K562 (cell line): Measurements from ENCODE around the gene CCNY. TPM values are rescaled to one million over a fixed set of nuclear protein-coding genes. Genes with fewer than 3 reads are reported as not detected.

Source experiments
- ATAC-seq: fragments of 200-7000 bp; cut with Tn5 transposase; 3 replicates; pipeline ENCODE4 v1.9.1; 2020; ENCODE audit warnings: moderate library complexity
- BruUV-seq: library from RNA; stranded (reverse); fragments of 400-500 nt; replicated peaks from 2 replicates; lab custom pipeline; 2021; lab: Mats Ljungman, UMichigan
- CTCF ChIA-PET: fragments of 300-600 bp; formaldehyde crosslinking; extraction: SDS; loops from one replicate; lab custom pipeline; 2021; ENCODE audit warnings: low intra/inter-chr PET ratio; lab: Yijun Ruan, JAX
- POLR2A ChIA-PET: fragments of 300-600, 350-650 bp; sonication (Branson Sonifier 250); formaldehyde crosslinking; extraction: SDS; loops from one replicate; lab custom pipeline; 2021; ENCODE audit warnings: antibody characterized with exemption, inconsistent platforms; lab: Yijun Ruan, JAX
- DNase-seq, 4 experiments: peaks; one replicate each; pipeline versions ENCODE4 v3.0.0 to v3.0.0-alpha.2; 2011 to 2018; ENCODE audit warnings: low spot score in 3 of 4, mixed read lengths in 3 of 4; ENCODE audit errors: extremely low read depth in 1 of 4
- FAIRE-seq: peaks from 2 replicates; lab custom pipeline; 2011; peaks lifted over from hg19 to GRCh38; lab: Jason Lieb, UNC
- H2AFZ ChIP-seq: 2 replicates; pipeline ENCODE4 v1.6.0; 2011; ENCODE audit warnings: low read depth, low read length, control low read depth, inconsistent platforms
- H3K27ac ChIP-seq: fragments of 200-600 bp; 3 replicates; pipeline ENCODE4 v1.8.0; 2011; ENCODE audit warnings: low read depth, mild to moderate bottlenecking, control low read depth, inconsistent platforms, low read length, moderate library complexity, mixed read lengths; ENCODE audit errors: extremely low read depth
- H3K27me3 ChIP-seq, 2 experiments: fragments of 300-600 bp in 1 of 2; 2 replicates in 1 of 2; 3 replicates in 1 of 2; pipeline versions ENCODE4 v1.6.0 to v1.8.0; 2011; ENCODE audit warnings: inconsistent platforms in 2 of 2, low read length in 2 of 2, mild to moderate bottlenecking in 1 of 2, mixed read lengths in 1 of 2, moderate library complexity in 1 of 2; ENCODE audit not compliant: control insufficient read depth in 2 of 2, insufficient read depth in 2 of 2
- H3K36me3 ChIP-seq: fragments of 300-600 bp; 3 replicates; pipeline ENCODE4 v1.8.0; 2011; ENCODE audit warnings: mild to moderate bottlenecking, low read length, inconsistent platforms; ENCODE audit not compliant: control insufficient read depth, insufficient read depth
- H3K4me1 ChIP-seq, 2 experiments: fragments of 200-600 bp in 1 of 2; replicated peaks in 1 of 2; 2 replicates in 1 of 2; 3 replicates in 1 of 2; pipeline versions ENCODE4 v1.5.1 to v1.8.0; 2011; ENCODE audit warnings: inconsistent platforms in 2 of 2, low read length in 2 of 2, mild to moderate bottlenecking in 1 of 2, mixed read lengths in 1 of 2, moderate library complexity in 1 of 2; ENCODE audit not compliant: control insufficient read depth in 2 of 2, insufficient read depth in 2 of 2
- H3K4me2 ChIP-seq: 2 replicates; pipeline ENCODE4 v1.6.1; 2011; ENCODE audit warnings: low read length, control low read depth, inconsistent platforms, mixed read lengths; ENCODE audit not compliant: insufficient read depth
- H3K4me3 ChIP-seq: fragments of 200-600 bp; sonication (generic), shearing (Covaris generic); 2 replicates; pipeline ENCODE4 v1.5.1; 2016; ENCODE audit warnings: control low read depth, inconsistent platforms
- H3K79me2 ChIP-seq: fragments of 200-600 bp; 3 replicates; pipeline ENCODE4 v1.8.0; 2011; ENCODE audit warnings: low read length, inconsistent platforms; ENCODE audit not compliant: control insufficient read depth, insufficient read depth
- H3K9ac ChIP-seq, 2 experiments: 2 replicates each; pipeline versions ENCODE4 v1.6.0 to v1.6.1; 2011; ENCODE audit warnings: low read depth in 2 of 2, low read length in 2 of 2, control low read depth in 1 of 2, inconsistent platforms in 1 of 2, mild to moderate bottlenecking in 1 of 2, mixed read lengths in 1 of 2; ENCODE audit not compliant: insufficient read depth in 1 of 2
- H3K9me1 ChIP-seq: one replicate; pipeline ENCODE4 v1.6.0; 2011; ENCODE audit warnings: inconsistent platforms, mild to moderate bottlenecking, low read length, moderate library complexity; ENCODE audit not compliant: control insufficient read depth, insufficient read depth
- H3K9me3 ChIP-seq: replicated peaks from 2 replicates; pipeline ENCODE4 v1.5.1; 2011; ENCODE audit warnings: low read depth, low read length, inconsistent platforms; ENCODE audit not compliant: control insufficient read depth, insufficient read depth
- H4K20me1 ChIP-seq: replicated peaks from 2 replicates; pipeline ENCODE4 v1.6.1; 2011; ENCODE audit warnings: low read length, inconsistent platforms, mixed read lengths; ENCODE audit not compliant: control insufficient read depth, insufficient read depth
- GATAD2A ChIP-seq: fragments of 450-650 bp; IDR thresholded peaks from 2 replicates; pipeline ENCODE4 v1.6.1; 2017
- HCFC1 ChIP-seq: IDR thresholded peaks from 2 replicates; pipeline ENCODE4 v1.6.1; 2012; ENCODE audit warnings: low read depth, low read length, improper control_type of control experiment
- HDAC2 ChIP-seq: fragments of 450-650 bp; IDR thresholded peaks from 2 replicates; pipeline ENCODE4 v1.6.1; 2016; ENCODE audit warnings: mild to moderate bottlenecking
- NELFE ChIP-seq: IDR thresholded peaks from 2 replicates; pipeline ENCODE4 v1.6.1; 2011; ENCODE audit warnings: mild to moderate bottlenecking; ENCODE audit not compliant: insufficient read depth, insufficient read length
- PHB ChIP-seq: fragments of 250-450 bp; sonication (Bioruptor Pico); IDR thresholded peaks from 2 replicates; pipeline ENCODE4 v1.5.0; 2021
- SMARCA4 ChIP-seq: fragments of 450-650 bp; IDR thresholded peaks from 2 replicates; pipeline ENCODE4 v1.6.1; 2016
- SNAPC5 ChIP-seq: fragments of 250-450 bp; sonication (Bioruptor Pico); IDR thresholded peaks from 2 replicates; pipeline ENCODE4 v1.8.0; 2021; ENCODE audit warnings: moderate library complexity, mild to moderate bottlenecking, inconsistent platforms
- SNIP1 ChIP-seq: fragments of 450-650 bp; IDR thresholded peaks from 2 replicates; pipeline ENCODE4 v1.7.1; 2017; ENCODE audit warnings: low read depth, mild to moderate bottlenecking
- SOX6 ChIP-seq: fragments of 450-650 bp; IDR thresholded peaks from 2 replicates; pipeline ENCODE4 v1.6.1; 2014; ENCODE audit warnings: mild to moderate bottlenecking
- SP1 ChIP-seq: sonication (generic); formaldehyde crosslinking; IDR thresholded peaks from 2 replicates; pipeline ENCODE4 v1.8.1; 2022; ENCODE audit warnings: mild to moderate bottlenecking, missing genetic modification reagents
- TCF7L2 ChIP-seq: fragments of 150-350 bp; IDR thresholded peaks from 2 replicates; pipeline ENCODE4 v1.6.1; 2016; ENCODE audit warnings: low read depth, mild to moderate bottlenecking, low read length, moderate library complexity
- TFAM ChIP-seq: fragments of 250-450 bp; sonication (Bioruptor Pico); conservative IDR thresholded peaks from 2 replicates; pipeline ENCODE4 v1.5.0; 2021; ENCODE audit warnings: mild to moderate bottlenecking, moderate library complexity
- ZKSCAN3 ChIP-seq: fragments of 250-450 bp; sonication (Bioruptor Pico); IDR thresholded peaks from 2 replicates; pipeline ENCODE4 v1.4.0; 2020
- ZNF140 ChIP-seq: fragments of 250-450 bp; sonication (Bioruptor Pico); IDR thresholded peaks from 2 replicates; pipeline ENCODE4 v1.8.0; 2021; ENCODE audit warnings: moderate library complexity, mild to moderate bottlenecking, inconsistent platforms
- ZNF561 ChIP-seq: fragments of 450-650 bp; formaldehyde crosslinking; conservative IDR thresholded peaks from 2 replicates; pipeline ENCODE4 v1.4.0; 2020; ENCODE audit warnings: mild to moderate bottlenecking, moderate library complexity
- ZNF778 ChIP-seq: fragments of 450-650 bp; formaldehyde crosslinking; IDR thresholded peaks from 2 replicates; pipeline ENCODE4 v1.4.0; 2020; ENCODE audit warnings: mild to moderate bottlenecking, moderate library complexity
- ZNF830 ChIP-seq: fragments of 250-450 bp; sonication (Bioruptor Pico); IDR thresholded peaks from 2 replicates; pipeline ENCODE4 v1.5.0; 2021; ENCODE audit warnings: mild to moderate bottlenecking
- WGBS: fragments of 100-300 bp; shearing (Covaris generic); methylation state at CpG from one replicate; pipeline ENCODE4 v1.1.6; 2016; ENCODE audit warnings: low coverage, mixed read lengths; ENCODE audit not compliant: insufficient coverage; ENCODE audit errors: missing lambda C conversion rate; 5-methylcytosine and 5-hydroxymethylcytosine counted together
- in situ Hi-C: fragments of 300-500 bp; cut with MboI; formaldehyde crosslinking; loops from 4 replicates; pipeline ENCODE4 v1.15.0; 2018; ENCODE audit warnings: inconsistent platforms, mixed read lengths
- intact Hi-C: fragments of 100-400 bp; cut with micrococcal nuclease; formaldehyde crosslinking; loops from 2 replicates; pipeline ENCODE4 v1.14.2; 2022
- polyA plus RNA-seq, 8 experiments: library from polyadenylated mRNA; depleted of rRNA in 4 of 8; stranded (reverse) in 5 of 8; unstranded in 3 of 8; fragments of >200 nt; fragmentation: Nextera tagmentation in 2 of 8; fragmentation: Illumina TruSeq in 1 of 8; extraction: Ambion mirVana in 2 of 8; extraction: Trizol in 1 of 8; gene quantifications; 2 replicates each; pipeline versions ENCODE4 v1.2.1 to v1.2.3, GENCODE V29; 2011 to 2014; ENCODE audit warnings: inconsistent platforms in 1 of 8, missing spikeins in 1 of 8
- total RNA-seq, 7 experiments: library from RNA; depleted of rRNA in 6 of 7; stranded (reverse); fragments of >200 nt in 6 of 7; fragmentation: Illumina TruSeq in 2 of 7; extraction: Trizol in 2 of 7; gene quantifications; 2 replicates each; pipeline versions ENCODE4 v1.2.1 to v1.2.3, GENCODE V29; 2011 to 2021; ENCODE audit warnings: low replicate concordance in 1 of 7

Gene CCNY
- total and polyA plus RNA-seq, 9 of the 15 experiments (the other 6 are each of a cell fraction or from before 2014, with no cell fraction given) = 8.4 to 109 (median 38.6) TPM

GRCh38 chr10:35555962-35556930 is 219.9 kb downstream of the CCNY start:
- no peak overlapping the region for H3K27ac ChIP-seq
- H3K9me3 ChIP-seq = no peaks in the 10 kb centered on the region
- ATAC-seq = no peak
- TF ChIP-seq SOX6 (no peak), ZNF561 (no peak), SNAPC5 (no peak), GATAD2A (no peak), NELFE (no peak), SNIP1 (no peak), HDAC2 (no peak), HCFC1 (no peak), ZKSCAN3 (CRISPR knock-in tag) (no peak), SMARCA4 (no peak), PHB (CRISPR knock-in tag) (no peak), TCF7L2 (no peak), ZNF778 (CRISPR knock-in tag) (no peak), SP1 (CRISPR knock-in tag) (no peak), TFAM (CRISPR knock-in tag) (no peak), ZNF140 (CRISPR knock-in tag) (no peak), ZNF830 (CRISPR knock-in tag) (no peak)
- H3K4me3 ChIP-seq = no peak overlapping the region
- peaks cover 37% of the 10 kb centered on the region; the same call in 2 of the 3 replicates for H3K36me3 ChIP-seq
- no peak overlapping the region; a peak in 1 of 4 replicates for H3K9ac ChIP-seq
- ChIA-PET CTCF (no interaction called here), POLR2A (no interaction called here)
- H4K20me1 ChIP-seq = no peaks in the 10 kb centered on the region
- WGBS = 81% methylated on average over 6 of the region's 6 CpGs
- no peaks in the 10 kb centered on the region for H3K27me3 ChIP-seq
- in situ Hi-C loops = loop anchor here (25.0 kb wide), 1 partner anchor 319 kb away; no protein-coding TSS in a partner anchor
- no peaks in the 10 kb centered on the region for H3K9me1 ChIP-seq
- no peak for DNase-seq
- no peaks in the 10 kb centered on the region for H3K4me1 ChIP-seq
- intact Hi-C loops = no loop called here
- no TSS peak for BruUV-seq
- H3K4me2 ChIP-seq = no peak overlapping the region
- H2AFZ ChIP-seq = no peak overlapping the region
- H3K79me2 ChIP-seq = no peaks in the 10 kb centered on the region; the same call in 2 of the 3 replicates
- FAIRE-seq = no peak
